DND-41 (cell line): ENCODE results near the gene ARMC2.

Experiments used
- ATAC-seq: fragments of 200-7000 bp; cut with Tn5 transposase; 3 replicates; pipeline ENCODE4 v1.9.1; 2021; ENCODE audit warnings: low read depth; ENCODE audit not compliant: insufficient read depth
- DNase-seq: peaks from one replicate; pipeline ENCODE4 v3.0.0-alpha.2; 2020
- H2AFZ ChIP-seq: 2 replicates; pipeline ENCODE4 v1.6.0; 2012; ENCODE audit warnings: low read depth, low read length
- H3K27ac ChIP-seq: 2 replicates; pipeline ENCODE4 v1.5.1; 2012; ENCODE audit warnings: low read length, inconsistent platforms
- H3K27me3 ChIP-seq: fragments of 200-600 bp; sonication (generic); 2 replicates; pipeline ENCODE4 v1.6.0; 2012; ENCODE audit warnings: low read length, mild to moderate bottlenecking, inconsistent platforms; ENCODE audit not compliant: insufficient read depth, poor library complexity
- H3K36me3 ChIP-seq: 2 replicates; pipeline ENCODE4 v1.5.1; 2012; ENCODE audit warnings: low read length, inconsistent platforms; ENCODE audit not compliant: insufficient read depth
- H3K4me1 ChIP-seq: 2 replicates; pipeline ENCODE4 v1.5.1; 2012; ENCODE audit warnings: mild to moderate bottlenecking, low read length; ENCODE audit not compliant: insufficient read depth
- H3K4me2 ChIP-seq: 2 replicates; pipeline ENCODE4 v1.6.0; 2012; ENCODE audit warnings: mild to moderate bottlenecking, moderate library complexity, low read length, inconsistent platforms; ENCODE audit not compliant: insufficient read depth
- H3K4me3 ChIP-seq, 2 experiments: fragments of 200-600 bp in 1 of 2; shearing (Covaris generic) in 1 of 2; 2 replicates each; pipeline ENCODE4 v1.5.1; 2012 to 2016; ENCODE audit warnings: inconsistent platforms in 2 of 2, low read length in 2 of 2, mild to moderate bottlenecking in 2 of 2, low read depth in 1 of 2, moderate library complexity in 1 of 2
- H3K79me2 ChIP-seq: 2 replicates; pipeline ENCODE4 v1.6.0; 2012; ENCODE audit warnings: low read length, inconsistent platforms; ENCODE audit not compliant: insufficient read depth
- H3K9ac ChIP-seq: 2 replicates; pipeline ENCODE4 v1.6.0; 2012; ENCODE audit warnings: low read depth, mild to moderate bottlenecking, inconsistent platforms, low read length, moderate library complexity
- H3K9me3 ChIP-seq: 2 replicates; pipeline ENCODE4 v1.5.1; 2012; ENCODE audit warnings: low read length, moderate library complexity, mild to moderate bottlenecking, inconsistent platforms; ENCODE audit not compliant: insufficient read depth, severe bottlenecking
- H4K20me1 ChIP-seq: 2 replicates; pipeline ENCODE4 v1.6.0; 2012; ENCODE audit warnings: low read length; ENCODE audit not compliant: insufficient read depth
- EZH2 ChIP-seq: IDR thresholded peaks from 3 replicates; pipeline ENCODE4 v1.6.1; 2012; ENCODE audit warnings: borderline replicate concordance, low read depth, mild to moderate bottlenecking, moderate library complexity, low read length, inconsistent platforms; ENCODE audit not compliant: severe bottlenecking
- TF ChIP-seq, protein P1 (sequence below): IDR thresholded peaks from 2 replicates; pipeline ENCODE4 v1.5.1; 2012; ENCODE audit warnings: borderline replicate concordance, low read length, moderate library complexity, mild to moderate bottlenecking; ENCODE audit not compliant: poor library complexity, severe bottlenecking; ENCODE audit errors: extremely low read depth

The ARMC2 gene

GRCh38 chr6:108941859-108942258 is 93.6 kb downstream of the ARMC2 start:
- H3K27me3 ChIP-seq = no peaks in the 10 kb centered on the region
- peak overlapping the region; percentile 68; the same call in 1 of the 2 replicates for H2AFZ ChIP-seq
- DNase-seq = no peak
- peaks cover 4% of the 10 kb centered on the region for H3K9me3 ChIP-seq
- 0 out of 2 replicates have a peak overlapping the region, but pooled peaks have one; percentile 63 for H3K4me2 ChIP-seq
- no peak for ATAC-seq
- H3K4me3 ChIP-seq = no peak overlapping the region
- no peaks in the 10 kb centered on the region for H4K20me1 ChIP-seq
- TF ChIP-seq, protein P1, sequence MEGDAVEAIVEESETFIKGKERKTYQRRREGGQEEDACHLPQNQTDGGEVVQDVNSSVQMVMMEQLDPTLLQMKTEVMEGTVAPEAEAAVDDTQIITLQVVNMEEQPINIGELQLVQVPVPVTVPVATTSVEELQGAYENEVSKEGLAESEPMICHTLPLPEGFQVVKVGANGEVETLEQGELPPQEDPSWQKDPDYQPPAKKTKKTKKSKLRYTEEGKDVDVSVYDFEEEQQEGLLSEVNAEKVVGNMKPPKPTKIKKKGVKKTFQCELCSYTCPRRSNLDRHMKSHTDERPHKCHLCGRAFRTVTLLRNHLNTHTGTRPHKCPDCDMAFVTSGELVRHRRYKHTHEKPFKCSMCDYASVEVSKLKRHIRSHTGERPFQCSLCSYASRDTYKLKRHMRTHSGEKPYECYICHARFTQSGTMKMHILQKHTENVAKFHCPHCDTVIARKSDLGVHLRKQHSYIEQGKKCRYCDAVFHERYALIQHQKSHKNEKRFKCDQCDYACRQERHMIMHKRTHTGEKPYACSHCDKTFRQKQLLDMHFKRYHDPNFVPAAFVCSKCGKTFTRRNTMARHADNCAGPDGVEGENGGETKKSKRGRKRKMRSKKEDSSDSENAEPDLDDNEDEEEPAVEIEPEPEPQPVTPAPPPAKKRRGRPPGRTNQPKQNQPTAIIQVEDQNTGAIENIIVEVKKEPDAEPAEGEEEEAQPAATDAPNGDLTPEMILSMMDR = no peak
- no peak for TF ChIP-seq EZH2
- peak overlapping the region; percentile 79 for H3K27ac ChIP-seq
- H3K9ac ChIP-seq = peak overlapping the region; percentile 42; the same call in 1 of the 2 replicates
- no peaks in the 10 kb centered on the region for H3K36me3 ChIP-seq
- H3K79me2 ChIP-seq = no peaks in the 10 kb centered on the region
- H3K4me1 ChIP-seq = peaks cover 33% of the 10 kb centered on the region

DNA sequence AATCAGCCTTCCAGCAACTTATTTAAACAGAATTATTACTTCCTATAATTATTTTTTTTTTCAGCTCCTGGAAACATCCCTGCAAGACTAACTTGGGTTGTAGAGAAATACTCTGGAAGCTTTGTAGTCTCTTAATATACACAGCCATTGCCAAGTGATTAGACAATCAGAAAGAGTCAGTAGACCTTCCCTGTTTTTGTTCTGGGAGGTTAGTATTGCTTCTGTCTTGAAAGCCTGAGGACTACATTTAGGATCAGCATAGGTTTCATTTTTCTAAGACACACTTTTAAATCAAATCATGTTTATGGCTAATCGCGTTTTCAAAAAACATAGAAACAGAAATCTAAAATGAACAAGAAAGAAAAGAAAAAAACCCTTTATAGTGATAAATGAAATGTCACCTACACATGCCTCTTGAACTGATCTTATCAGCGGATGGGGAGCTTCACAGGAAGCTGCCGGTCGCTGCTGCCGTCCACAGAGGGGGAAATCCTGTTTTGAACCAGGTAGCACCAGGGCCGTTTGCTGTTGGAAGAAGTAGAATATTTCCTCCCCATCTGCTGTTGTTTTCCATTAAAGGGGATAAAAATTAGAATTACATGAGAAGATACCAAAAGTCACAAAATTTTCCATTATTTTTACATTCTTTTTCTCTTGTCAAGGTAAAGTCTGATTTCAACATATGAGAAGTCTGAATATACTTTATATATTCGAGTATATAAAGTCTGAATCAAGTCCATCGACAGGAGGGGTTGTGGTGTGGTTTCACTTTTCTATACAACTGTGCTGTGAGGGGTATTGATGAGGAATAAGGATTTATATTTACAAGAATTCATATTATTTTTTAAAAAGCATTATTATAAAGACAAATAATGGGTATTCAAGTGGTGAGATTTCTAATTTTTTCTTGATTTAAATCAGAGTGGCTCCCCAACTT is 94.6 kb downstream of the ARMC2 start:
- DNase-seq = peak; percentile 85
- H3K79me2 ChIP-seq = no peaks in the 10 kb centered on the region
- H3K27ac ChIP-seq = peak overlapping the region; percentile 79
- no peaks in the 10 kb centered on the region for H3K36me3 ChIP-seq
- H3K9me3 ChIP-seq = peaks cover 4% of the 10 kb centered on the region
- peak overlapping the region in 1 of 2 experiments; percentile 48; a peak in 3 of 4 replicates for H3K4me3 ChIP-seq
- peak overlapping the region; percentile 68 for H2AFZ ChIP-seq
- ATAC-seq = peak; percentile 98
- TF ChIP-seq, protein P1 = no peak
- TF ChIP-seq EZH2 = no peak
- peak overlapping the region; percentile 63 for H3K4me2 ChIP-seq
- H3K27me3 ChIP-seq = no peaks in the 10 kb centered on the region
- H3K9ac ChIP-seq = peak overlapping the region; percentile 42
- H3K4me1 ChIP-seq = peaks cover 33% of the 10 kb centered on the region
- no peaks in the 10 kb centered on the region for H4K20me1 ChIP-seq

GRCh38 chr6:108944071-108944470 is 95.8 kb downstream of the ARMC2 start:
- H3K79me2 ChIP-seq = no peaks in the 10 kb centered on the region
- no peak overlapping the region for H3K9ac ChIP-seq
- no peak overlapping the region for H3K4me3 ChIP-seq
- TF ChIP-seq, protein P1 = peak; percentile 12
- no peak for TF ChIP-seq EZH2
- no peaks in the 10 kb centered on the region for H3K27me3 ChIP-seq
- H3K27ac ChIP-seq = peak overlapping the region; percentile 42
- H3K4me1 ChIP-seq = peaks cover 33% of the 10 kb centered on the region
- H3K9me3 ChIP-seq = peaks cover 4% of the 10 kb centered on the region
- H3K36me3 ChIP-seq = no peaks in the 10 kb centered on the region
- H4K20me1 ChIP-seq = no peaks in the 10 kb centered on the region
- no peak overlapping the region; the same call in 1 of the 2 replicates for H2AFZ ChIP-seq
- H3K4me2 ChIP-seq = no peak overlapping the region
- no peak for ATAC-seq
- DNase-seq = no peak
